ENCODE measurements around the gene SLC22A4. TPM values are rescaled to one million over a fixed set of nuclear protein-coding genes. Genes with fewer than 3 reads are reported as not detected.

Gene SLC22A4
- total and polyA plus RNA-seq, 2 of the 8 experiments (the other 6 are each of a cell fraction or from before 2014, with no cell fraction given) = 0.45 to 0.60 TPM

GRCh38 chr5:132392411-132392810, 98.2 kb downstream of the SLC22A4 start:
- no peak overlapping the region for H2AFZ ChIP-seq (ENCODE audit: low read length)
- H3K4me3 ChIP-seq (ENCODE audit: extremely low read depth in 1 of 4, insufficient read depth in 2 of 4, low read depth in 3 of 4, low read length in 4 of 4) = no peak overlapping the region
- WGBS, 2 experiments (ENCODE audit: extremely low coverage in 1 of 2, insufficient coverage in 1 of 2, insufficient read length in 1 of 2, insufficient replicate concordance in 2 of 2, low coverage in 1 of 2, low lambda C conversion rate in 2 of 2, missing lambda C conversion rate in 1 of 2) = 91% methylated on average over 8 of the region's 8 CpGs; no CpG with 5 or more reads in 1 of the 2 experiments
- H3K4me2 ChIP-seq (ENCODE audit: insufficient read depth in 1 of 2, low read depth in 2 of 2, low read length in 2 of 2) = no peak overlapping the region
- no peak overlapping the region for H3K4ac ChIP-seq (replicated peaks; ENCODE audit: insufficient read length, low read depth, low read length)
- no peaks in the 10 kb centered on the region for H3K9me3 ChIP-seq (ENCODE audit: insufficient read depth in 2 of 2, low read depth in 1 of 2, low read length in 1 of 2)
- H4K8ac ChIP-seq (ENCODE audit: extremely low read depth, insufficient read depth, low read length) = no peak overlapping the region; the same call in 1 of the 2 replicates
- no peak overlapping the region for H3K9ac ChIP-seq (replicated peaks in 1 of 4; ENCODE audit: extremely low read depth in 1 of 4, low read depth in 3 of 4, low read length in 3 of 4)
- no peak overlapping the region for H2BK12ac ChIP-seq (ENCODE audit: low read depth, low read length)
- no peak overlapping the region for H3K23ac ChIP-seq (ENCODE audit: insufficient read length)
- TF ChIP-seq CTCF (IDR thresholded peaks at IDR 0.05; ENCODE audit: control extremely low read depth in 1 of 3, insufficient read depth in 1 of 3, low read depth in 1 of 3, low read length in 3 of 3) (no peak), SP1 (IDR thresholded peaks at IDR 0.05; ENCODE audit: low read depth, low read length) (no peak), POU5F1 (IDR thresholded peaks at IDR 0.05; ENCODE audit: low read depth, low read length) (no peak), BRCA1 (IDR thresholded peaks at IDR 0.05; ENCODE audit: low read depth, low read length) (no peak), NANOG (IDR thresholded peaks at IDR 0.05; ENCODE audit: insufficient read depth, low read depth, low read length, poor library complexity, severe bottlenecking) (no peak), MAFK (IDR thresholded peaks at IDR 0.05; ENCODE audit: low read depth, low read length) (no peak), RBBP5 (IDR thresholded peaks at IDR 0.05; ENCODE audit: borderline replicate concordance, low read depth, low read length) (no peak), KDM5A (IDR thresholded peaks at IDR 0.05; ENCODE audit: low read length) (no peak), SIRT6 (IDR thresholded peaks at IDR 0.05; ENCODE audit: low read length) (no peak), MAX (IDR thresholded peaks at IDR 0.05) (no peak), NRF1 (IDR thresholded peaks at IDR 0.05; ENCODE audit: low read depth, low read length) (no peak)
- POLR2A ChIA-PET (ENCODE audit: partially characterized antibody) = interaction anchor here (1.3 kb wide), 1 partner anchor 18 kb away, joined by 4 read pairs; no protein-coding TSS in a partner anchor
- H3K56ac ChIP-seq (replicated peaks; ENCODE audit: insufficient read length, low read depth, low read length) = no peak overlapping the region
- no peaks in the 10 kb centered on the region for H4K20me1 ChIP-seq (replicated peaks in 1 of 2; ENCODE audit: control insufficient read depth in 1 of 2, insufficient read depth in 2 of 2, low read length in 2 of 2)
- no peak overlapping the region for H2BK120ac ChIP-seq (replicated peaks; ENCODE audit: low read depth, low read length)
- H2AK5ac ChIP-seq (ENCODE audit: low read depth, low read length) = no peak overlapping the region
- H3K79me2 ChIP-seq (ENCODE audit: control insufficient read depth in 1 of 2, insufficient read depth in 2 of 2, low read length in 2 of 2) = no peaks in the 10 kb centered on the region
- no peak overlapping the region for H2BK5ac ChIP-seq (ENCODE audit: low read depth, low read length)
- no peak overlapping the region for H4K91ac ChIP-seq (replicated peaks; ENCODE audit: insufficient read length, low read length)
- DNase-seq (ENCODE audit: low read depth in 1 of 2, low spot score in 2 of 2) = no peak
- no peak overlapping the region for H2BK20ac ChIP-seq (ENCODE audit: low read length)
- CTCF ChIA-PET (ENCODE audit: partially characterized antibody) = interaction anchor here (0.7 to 16.4 kb wide), 7 partner anchors 19 to 135 kb away, joined by 3 to 353 read pairs (median 3); partner anchors contain the start of gene IRF1
- no peaks in the 10 kb centered on the region for H3K79me1 ChIP-seq (ENCODE audit: low read depth, low read length)
- FAIRE-seq = no peak
- H3K27me3 ChIP-seq (replicated peaks in 1 of 4; ENCODE audit: control insufficient read depth in 3 of 4, extremely low read depth in 1 of 4, insufficient read depth in 3 of 4, low read length in 3 of 4) = no peaks in the 10 kb centered on the region
- H4K5ac ChIP-seq (ENCODE audit: insufficient read length, low read depth, low read length) = no peak overlapping the region
- peaks cover 0 to 5% (median 1%) of the 10 kb centered on the region in 4 experiments; a peak in 2 of 7 replicates for H3K4me1 ChIP-seq (replicated peaks in 1 of 4; ENCODE audit: control insufficient read depth in 3 of 4, insufficient read depth in 4 of 4, low read length in 3 of 4)
- no peak overlapping the region for H3K14ac ChIP-seq (ENCODE audit: insufficient read length)
- H2BK15ac ChIP-seq (ENCODE audit: low read length) = no peak overlapping the region
- H3K27ac ChIP-seq (ENCODE audit: low read depth, low read length) = no peak overlapping the region
- H3K36me3 ChIP-seq (ENCODE audit: control insufficient read depth in 2 of 4, insufficient read depth in 4 of 4, low read length in 3 of 4) = no peaks in the 10 kb centered on the region
- H3K18ac ChIP-seq (ENCODE audit: extremely low read depth, low read length) = no peak overlapping the region
- H3K23me2 ChIP-seq (ENCODE audit: low read depth, low read length) = no peaks in the 10 kb centered on the region

Data from H1 (cell line).